Loucy (cell line): ENCODE data around the gene RBM20.

Source experiments
- H2AFZ ChIP-seq: fragments of 200-600 bp; sonication (generic); 2 replicates; pipeline ENCODE4 v1.6.0; 2016; ENCODE audit warnings: antibody characterized with exemption, mild to moderate bottlenecking, low read length, moderate library complexity
- H3F3A ChIP-seq: fragments of 200-600 bp; 2 replicates; pipeline ENCODE4 v1.6.0; 2016; ENCODE audit warnings: antibody characterized with exemption, low read depth, mild to moderate bottlenecking
- H3K27me3 ChIP-seq: fragments of 200-600 bp; sonication (generic); 2 replicates; pipeline ENCODE4 v1.6.1; 2014; ENCODE audit warnings: low read length, mild to moderate bottlenecking; ENCODE audit not compliant: insufficient read depth, poor library complexity, severe bottlenecking
- H3K36me3 ChIP-seq: fragments of 200-600 bp; sonication (generic); 2 replicates; pipeline ENCODE4 v1.6.1; 2016; ENCODE audit warnings: low read length; ENCODE audit not compliant: insufficient read depth
- H3K4me1 ChIP-seq: fragments of 200-600 bp; sonication (generic); 2 replicates; pipeline ENCODE4 v1.5.1; 2014; ENCODE audit warnings: low read length, mild to moderate bottlenecking; ENCODE audit not compliant: insufficient read depth, poor library complexity, severe bottlenecking
- H3K4me2 ChIP-seq: fragments of 200-600 bp; sonication (generic); 2 replicates; pipeline ENCODE4 v1.6.0; 2014; ENCODE audit warnings: antibody characterized with exemption, low read length, low read depth, mild to moderate bottlenecking; ENCODE audit not compliant: poor library complexity, severe bottlenecking
- H3K4me3 ChIP-seq: fragments of 200-600 bp; sonication (generic); 2 replicates; pipeline ENCODE4 v1.5.1; 2014; ENCODE audit warnings: low read length, mild to moderate bottlenecking, mixed read lengths; ENCODE audit not compliant: poor library complexity, severe bottlenecking
- H3K79me2 ChIP-seq: fragments of 200-600 bp; sonication (generic); 2 replicates; pipeline ENCODE4 v1.6.1; 2014; ENCODE audit warnings: low read length; ENCODE audit not compliant: insufficient read depth
- H3K9ac ChIP-seq: fragments of 200-600 bp; sonication (generic); 2 replicates; pipeline ENCODE4 v1.6.0; 2014; ENCODE audit warnings: mild to moderate bottlenecking, low read depth, low read length, moderate library complexity; ENCODE audit not compliant: poor library complexity, severe bottlenecking
- H3K9me2 ChIP-seq: fragments of 200-600 bp; sonication (generic); replicated peaks from 2 replicates; pipeline ENCODE4 v1.6.1; 2016; ENCODE audit warnings: low read depth, low read length, mixed read lengths
- H3K9me3 ChIP-seq: fragments of 200-600 bp; sonication (generic); 2 replicates; pipeline ENCODE4 v1.6.1; 2014; ENCODE audit warnings: mild to moderate bottlenecking, antibody characterized with exemption, low read length, low read depth; ENCODE audit not compliant: insufficient read depth
- H4K20me1 ChIP-seq: fragments of 200-600 bp; sonication (generic); 2 replicates; pipeline ENCODE4 v1.6.0; 2014; ENCODE audit warnings: antibody characterized with exemption, low read length, mild to moderate bottlenecking; ENCODE audit not compliant: insufficient read depth, poor library complexity, severe bottlenecking
- CTCF ChIP-seq: fragments of 200-600 bp; sonication (generic); conservative IDR thresholded peaks from 2 replicates; pipeline ENCODE4 v1.5.1; 2014; ENCODE audit warnings: mild to moderate bottlenecking, antibody characterized with exemption, low read length
- EZH2phosphoT487 ChIP-seq: fragments of 200-600 bp; IDR thresholded peaks from 2 replicates; pipeline ENCODE4 v1.6.1; 2018; ENCODE audit warnings: antibody characterized with exemption, mild to moderate bottlenecking, moderate library complexity, borderline replicate concordance

RBM20 gene

GRCh38 chr10:110777661-110778060 lies 133.5 kb downstream of the RBM20 start:
- H3K4me2 ChIP-seq, result no peak overlapping the region
- H3F3A ChIP-seq, result no peaks in the 10 kb centered on the region
- H3K4me3 ChIP-seq, result no peak overlapping the region
- no peaks in the 10 kb centered on the region for H3K27me3 ChIP-seq
- H3K9me2 ChIP-seq, result no peaks in the 10 kb centered on the region
- H2AFZ ChIP-seq, result no peak overlapping the region
- no peaks in the 10 kb centered on the region for H3K9me3 ChIP-seq
- H3K4me1 ChIP-seq, result no peaks in the 10 kb centered on the region
- no peak overlapping the region for H3K9ac ChIP-seq
- TF ChIP-seq CTCF (no peak), EZH2phosphoT487 (no peak)
- H4K20me1 ChIP-seq, result no peaks in the 10 kb centered on the region
- no peaks in the 10 kb centered on the region for H3K36me3 ChIP-seq
- H3K79me2 ChIP-seq, result no peaks in the 10 kb centered on the region

DNA sequence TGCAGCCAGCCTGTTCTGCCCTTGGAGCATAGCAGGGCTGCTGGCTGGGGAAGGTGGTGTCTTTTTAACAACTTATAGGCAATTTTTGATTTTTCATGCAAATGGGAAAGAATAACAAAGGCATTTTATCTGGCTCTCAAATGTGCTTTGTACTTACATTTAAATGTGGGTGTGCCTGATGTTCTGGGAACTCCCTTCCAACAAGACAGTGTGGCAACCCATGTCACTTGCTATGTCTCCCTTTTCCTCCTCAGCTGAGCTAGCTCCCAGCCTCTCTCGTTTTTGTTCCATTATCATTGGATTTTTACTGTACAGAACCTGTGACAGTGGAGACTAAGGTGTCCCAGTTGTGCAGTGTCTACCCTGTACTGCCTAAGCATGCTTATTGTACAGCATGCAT lies 134.1 kb downstream of the RBM20 start:
- no peaks in the 10 kb centered on the region for H3K9me2 ChIP-seq
- H3K4me3 ChIP-seq, result no peak overlapping the region
- TF ChIP-seq CTCF (no peak), EZH2phosphoT487 (no peak)
- H3K79me2 ChIP-seq, result no peaks in the 10 kb centered on the region
- no peaks in the 10 kb centered on the region for H3K36me3 ChIP-seq
- no peak overlapping the region for H2AFZ ChIP-seq
- H3K9ac ChIP-seq, result no peak overlapping the region
- no peaks in the 10 kb centered on the region for H3F3A ChIP-seq
- no peaks in the 10 kb centered on the region for H3K27me3 ChIP-seq
- H3K4me1 ChIP-seq, result no peaks in the 10 kb centered on the region
- no peaks in the 10 kb centered on the region for H4K20me1 ChIP-seq
- H3K4me2 ChIP-seq, result no peak overlapping the region
- no peaks in the 10 kb centered on the region for H3K9me3 ChIP-seq

GRCh38 chr10:110779489-110779888 lies 135.4 kb downstream of the RBM20 start:
- Histone ChIP-seq H3K4me1 (no peaks in the 10 kb centered on the region), H3K36me3 (no peaks in the 10 kb centered on the region), H3K4me3 (no peak overlapping the region), H3K79me2 (no peaks in the 10 kb centered on the region), H4K20me1 (no peaks in the 10 kb centered on the region), H2AFZ (no peak overlapping the region), H3K9me2 (no peaks in the 10 kb centered on the region), H3K4me2 (no peak overlapping the region), H3K9me3 (no peaks in the 10 kb centered on the region), H3K27me3 (no peaks in the 10 kb centered on the region), H3K9ac (no peak overlapping the region), H3F3A (no peaks in the 10 kb centered on the region)
- TF ChIP-seq EZH2phosphoT487, result no peak
- TF ChIP-seq CTCF, result no peak
